Measurements from ENCODE around the gene MRPS23.

Gene MRPS23

DNA sequence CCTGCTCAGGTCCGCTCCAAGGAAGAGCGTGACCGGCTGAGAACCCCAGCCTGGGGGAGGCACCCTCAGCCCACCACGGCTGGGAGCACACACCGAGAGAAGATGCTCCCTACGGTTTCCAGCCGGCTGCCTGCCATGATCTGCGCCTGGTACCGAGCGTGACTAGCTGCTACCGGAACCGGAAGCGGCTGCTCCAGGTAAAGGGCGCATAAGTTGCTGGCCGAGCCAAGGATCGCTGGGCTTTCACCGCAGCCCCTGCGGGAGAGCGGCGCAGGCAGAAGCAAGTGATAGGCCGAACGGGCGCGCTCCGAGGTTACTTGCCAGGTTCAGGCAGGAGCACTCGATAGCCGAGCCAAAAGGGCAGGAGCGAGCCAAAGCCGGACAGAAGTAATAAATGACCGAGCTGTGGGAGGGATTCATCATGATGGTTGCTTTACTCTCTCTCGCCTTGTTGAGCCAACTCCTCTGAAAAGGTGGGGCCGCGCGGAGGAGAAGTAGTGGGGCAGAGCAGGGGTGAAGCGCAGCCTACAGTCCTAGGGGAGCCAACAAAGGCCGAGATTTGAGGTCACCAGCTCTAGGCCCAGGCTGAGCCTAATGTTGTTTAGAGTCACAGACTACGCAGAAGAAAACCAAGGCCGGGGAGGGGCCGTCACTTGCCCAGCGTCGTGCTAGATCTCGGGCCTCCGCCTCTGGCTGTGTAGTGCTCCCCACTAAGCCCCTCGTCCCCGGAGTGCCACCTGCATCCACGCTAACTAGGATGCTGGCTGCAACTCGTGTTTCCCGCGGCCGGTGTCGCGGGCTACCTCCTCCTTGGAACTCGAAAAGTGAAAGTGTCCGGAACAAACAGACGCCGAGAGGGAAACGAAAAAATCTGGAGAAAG, at the start of gene MRPS23:
Gene MRPS23, minus strand, starts transcription at position 171 of the 881 bp plus-strand sequence. Its CDS starts 34 bp downstream, at position 137.
- DNase-seq (ENCODE audit: low read depth) = peak; percentile 99

- DNase-seq (ENCODE audit: low read depth) = peak; percentile 40
Measured at GRCh38 chr17:57899391-57899790, 49.5 kb upstream of the MRPS23 start.

- peak; percentile 67 for DNase-seq (ENCODE audit: low read depth)
Measured at GRCh38 chr17:57898487-57899311, 48.9 kb upstream of the MRPS23 start.

GRCh38 chr17:57895382-57896060, 45.7 kb upstream of the MRPS23 start:
- DNase-seq (ENCODE audit: low read depth) = no peak

GRCh38 chr17:57894848-57895247, 45.0 kb upstream of the MRPS23 start:
- DNase-seq (ENCODE audit: low read depth) = no peak

DNA sequence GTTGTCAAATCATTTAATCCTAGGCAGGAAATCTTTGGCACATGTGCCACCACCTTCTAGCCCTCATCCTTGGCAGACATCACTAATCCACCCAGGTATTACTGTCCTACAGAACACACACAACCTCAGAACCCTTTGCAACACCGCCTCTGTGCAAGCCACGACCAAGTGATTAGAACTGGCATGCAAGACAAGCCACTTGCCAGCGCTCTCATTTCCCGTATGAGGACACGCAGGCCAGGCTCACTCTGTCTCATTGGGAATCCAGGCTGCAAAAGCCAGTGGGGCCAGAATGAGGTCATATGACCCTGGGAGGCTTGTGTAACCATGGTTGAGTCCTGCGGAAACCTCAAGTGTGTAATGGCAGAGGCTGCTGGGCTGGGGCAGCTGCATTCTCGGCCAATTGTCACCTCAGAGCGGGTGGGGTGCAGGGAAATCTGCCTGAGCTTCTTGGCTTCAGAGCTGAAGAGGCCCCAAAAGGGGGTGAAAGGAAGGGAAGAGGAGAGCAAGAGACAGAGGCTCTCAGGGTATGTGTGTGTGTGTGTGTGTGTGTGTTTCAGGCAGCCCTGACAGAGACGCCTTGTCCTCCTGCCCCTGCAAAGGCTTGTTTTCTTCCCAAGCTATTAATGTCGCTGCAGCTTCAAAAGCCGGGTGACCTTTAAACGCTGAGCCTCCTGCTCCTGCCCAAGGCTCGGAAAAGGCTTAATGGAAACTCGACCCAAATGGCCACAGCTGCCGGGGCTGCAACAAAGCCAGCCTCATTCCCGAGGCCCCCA, 43.2 kb upstream of the MRPS23 start:
- peak; percentile 100 for DNase-seq (ENCODE audit: low read depth)

DNA sequence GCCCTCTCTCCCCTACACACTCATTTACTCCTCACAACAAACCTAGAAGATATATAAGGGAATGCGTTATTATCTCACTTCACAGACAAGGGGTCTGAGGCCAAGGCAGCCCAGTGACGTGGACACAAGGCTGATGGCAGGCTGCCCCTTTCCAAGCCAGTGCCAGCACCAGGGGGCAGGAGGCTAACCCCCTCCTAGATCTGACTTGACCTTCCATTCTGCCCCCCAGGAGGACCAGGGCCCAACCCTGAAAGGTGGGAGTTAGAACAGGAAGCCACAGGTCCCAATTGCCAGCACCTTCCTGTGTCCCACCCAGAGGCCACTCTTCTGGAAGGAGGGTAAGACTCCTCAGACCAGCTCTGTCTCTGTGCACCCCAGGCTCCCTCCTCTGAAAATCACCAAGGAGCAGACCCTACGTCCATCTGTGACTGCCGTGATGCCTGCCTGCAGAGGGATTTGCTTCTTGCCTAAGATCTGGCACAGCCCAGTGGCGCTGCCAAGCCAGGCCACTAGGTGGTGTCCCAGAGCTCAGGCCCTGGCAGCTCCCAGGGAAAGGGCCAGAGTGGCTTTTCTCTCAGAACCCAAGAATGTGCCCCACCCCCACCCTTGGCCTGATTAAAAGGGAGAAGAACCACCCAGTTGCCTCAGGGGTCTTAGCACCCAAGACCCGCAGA, 42.4 kb upstream of the MRPS23 start:
- peak; percentile 89 for DNase-seq (ENCODE audit: low read depth)

DNA sequence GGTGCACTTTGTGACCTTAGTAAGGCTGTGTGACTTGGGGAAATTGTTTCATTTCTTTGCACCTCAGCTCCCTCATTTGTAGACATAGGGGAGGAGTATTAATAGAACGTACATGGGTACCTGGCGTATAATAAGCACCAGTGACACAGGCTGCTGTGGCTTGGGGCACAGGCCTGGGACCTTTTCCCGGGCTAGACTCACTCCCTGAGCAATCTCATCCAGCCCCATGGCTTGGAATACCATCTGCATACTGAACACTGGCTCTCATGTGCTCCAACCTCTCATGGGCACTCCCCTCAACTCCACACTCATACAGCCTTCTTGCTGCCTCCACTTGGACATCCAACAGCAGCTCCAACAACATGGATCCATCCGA, 41.0 kb upstream of the MRPS23 start:
- DNase-seq (ENCODE audit: low read depth) = no peak

- peak; percentile 94 for DNase-seq (ENCODE audit: low read depth)
Measured at GRCh38 chr17:57889892-57890856, 40.3 kb upstream of the MRPS23 start.

- no peak for DNase-seq (ENCODE audit: low read depth)
Measured at GRCh38 chr17:57889252-57889651, 39.4 kb upstream of the MRPS23 start.

- DNase-seq (ENCODE audit: low read depth) = no peak
Measured at GRCh38 chr17:57888311-57889216, 38.7 kb upstream of the MRPS23 start.

- no peak for DNase-seq (ENCODE audit: low read depth)
Measured at GRCh38 chr17:57887161-57887560, 37.3 kb upstream of the MRPS23 start.

DNA sequence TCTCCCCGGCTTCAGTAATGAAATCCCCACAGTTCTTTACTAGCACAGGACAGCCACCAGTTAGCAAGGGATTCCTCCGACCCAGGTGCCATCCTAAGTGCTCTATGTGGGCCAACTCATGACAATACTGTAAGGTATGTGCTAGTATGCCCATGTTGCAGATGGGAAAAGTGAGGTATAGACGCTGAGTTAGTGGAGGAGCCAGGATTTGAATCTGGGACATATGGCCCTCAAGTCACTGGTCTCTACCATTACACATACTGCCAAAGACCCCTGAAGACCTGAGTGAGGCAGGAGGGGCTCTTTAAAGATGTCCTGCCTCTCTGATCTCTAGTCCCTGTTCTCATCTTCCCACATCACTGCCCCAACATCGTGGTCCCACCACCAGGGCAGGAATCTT, 36.2 kb upstream of the MRPS23 start:
- DNase-seq (ENCODE audit: low read depth) = no peak

DNA sequence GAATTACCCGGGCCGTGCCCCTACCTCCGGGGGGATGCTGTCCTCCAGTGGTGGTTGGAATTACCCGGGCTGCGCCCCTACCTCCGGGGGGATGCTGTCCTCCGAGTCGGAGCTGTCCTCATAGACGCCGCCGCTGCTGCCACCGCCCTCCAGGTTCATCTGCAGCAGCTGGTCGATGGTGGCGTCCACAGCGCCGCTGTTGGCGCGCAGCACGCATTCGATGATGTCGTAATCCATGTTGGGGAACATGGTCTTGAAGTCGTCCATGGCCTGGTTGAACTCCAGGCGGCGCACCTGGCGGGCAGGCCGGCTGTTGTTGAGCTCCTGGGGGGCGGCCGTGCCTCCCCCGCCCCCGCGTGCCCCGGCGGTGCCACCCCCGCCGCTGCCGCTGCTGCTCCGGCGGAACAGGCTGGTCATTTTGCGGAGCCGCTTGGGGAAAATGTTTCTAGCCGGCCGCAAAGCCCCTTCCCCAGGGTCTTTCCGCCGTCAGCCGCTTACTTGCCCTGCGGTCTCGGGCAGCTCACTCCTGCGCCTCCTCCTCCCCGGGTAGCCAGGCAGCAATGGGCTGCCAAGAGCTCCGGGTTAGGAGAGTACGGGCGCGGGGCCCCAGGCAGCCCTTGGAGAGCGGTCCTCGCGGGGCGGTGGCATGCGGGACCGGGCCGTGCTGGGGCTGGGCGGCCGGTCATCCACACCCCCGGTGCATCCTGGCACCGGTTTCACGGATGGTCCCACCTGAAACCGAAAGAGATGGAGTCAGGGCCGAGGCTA, 35.5 kb upstream of the MRPS23 start:
- no peak for DNase-seq (ENCODE audit: low read depth)

DNA sequence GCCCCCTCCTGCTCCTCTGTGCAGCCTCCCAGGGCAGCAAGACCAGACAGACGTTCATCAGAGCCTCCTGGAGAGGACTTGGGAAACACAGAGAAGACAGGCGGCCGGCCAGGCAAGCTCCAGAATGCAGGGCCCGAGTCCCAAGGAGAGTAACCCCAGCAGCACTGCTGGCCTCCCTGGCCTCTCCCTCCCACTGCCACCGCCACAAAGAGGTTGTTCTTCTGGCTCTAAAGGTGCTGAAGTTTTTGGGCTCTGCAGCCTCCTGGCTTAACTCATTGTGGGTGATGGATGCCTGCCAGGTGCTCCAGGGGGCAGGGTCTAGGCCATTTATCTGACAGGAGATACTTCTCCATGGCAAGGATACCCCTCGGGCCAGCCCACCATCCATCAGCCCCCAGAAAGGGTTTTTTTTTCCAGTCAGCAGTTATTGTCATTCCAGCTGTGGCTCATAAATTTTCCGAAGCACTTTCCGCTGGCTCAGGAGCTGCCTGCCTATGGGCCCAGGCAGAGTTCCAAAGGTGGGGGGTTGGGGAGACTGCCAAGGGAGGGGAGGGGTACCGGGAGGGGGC, 32.0 kb upstream of the MRPS23 start:
- peak; percentile 45 for DNase-seq (ENCODE audit: low read depth)

DNA sequence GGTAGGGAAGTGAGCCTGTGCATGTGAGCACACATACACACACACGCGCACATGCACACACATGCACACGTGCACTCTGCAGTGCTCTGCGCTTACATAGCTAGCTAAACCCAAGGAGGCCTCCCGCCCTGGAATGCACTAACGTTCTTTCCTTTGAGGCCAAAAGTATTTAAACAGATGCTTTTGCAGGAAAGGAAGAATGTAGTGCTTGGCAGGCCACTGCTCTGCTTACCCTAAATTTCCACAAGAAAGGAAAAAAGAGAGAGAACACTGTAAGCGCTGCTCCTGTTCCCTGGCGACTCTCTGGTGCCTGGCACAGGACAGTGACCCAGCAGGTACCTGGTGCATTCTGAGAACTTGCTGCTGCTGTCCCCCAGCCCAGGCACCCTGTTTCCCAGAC, 31.3 kb upstream of the MRPS23 start:
- peak; percentile 88 for DNase-seq (ENCODE audit: low read depth)

DNA sequence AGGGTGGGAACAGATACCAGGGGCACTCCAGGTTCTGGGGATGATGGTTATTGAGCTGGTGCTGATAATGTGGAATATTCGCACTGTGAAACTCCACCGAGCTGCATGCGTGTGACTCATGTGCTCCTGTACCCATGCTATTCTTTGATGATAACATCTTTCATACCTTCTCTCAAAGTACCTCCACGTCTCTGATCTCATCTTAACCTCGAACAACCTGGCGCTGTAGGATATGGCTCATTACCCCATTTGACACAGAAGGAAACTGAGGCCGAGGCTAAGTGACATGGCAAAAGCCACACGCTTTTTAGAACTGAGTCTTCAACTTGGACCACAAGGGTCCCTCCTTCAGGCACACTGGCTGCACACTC, 30.2 kb upstream of the MRPS23 start:
- DNase-seq (ENCODE audit: low read depth) = no peak
